ENCODE data around the gene SYNE2. TPM values are rescaled to one million over a fixed set of nuclear protein-coding genes. Genes with fewer than 3 reads are reported as not detected.

SYNE2 gene
- total and polyA plus RNA-seq, 10 of the 15 experiments (the other 5 are each of a cell fraction or from before 2014, with no cell fraction given): 2.1 to 52.7 (median 38.1) TPM

GRCh38 chr14:64244279-64244678 lies 391.5 kb downstream of the SYNE2 start:
- ATAC-seq (no peak), DNase-seq (ENCODE audit: low read depth, low spot score) (no peak), FAIRE-seq (no peak)
- no peak for TF ChIP-seq TCF3 (IDR thresholded peaks at IDR 0.05; ENCODE audit: borderline replicate concordance, insufficient read depth, low read depth, low read length)
- TF ChIP-seq IKZF1 (conservative IDR thresholded peaks at IDR 0.05): no peak
- no peak for TF ChIP-seq SMAD5 (IDR thresholded peaks at IDR 0.05; ENCODE audit: low read depth)
- TF ChIP-seq ESRRA (IDR thresholded peaks at IDR 0.05; ENCODE audit: low read length): no peak
- no peak for TF ChIP-seq NRF1 (conservative IDR thresholded peaks at IDR 0.05; ENCODE audit: low read depth, low read length)
- no peak for TF ChIP-seq EED (IDR thresholded peaks at IDR 0.05; ENCODE audit: low read depth)
- TF ChIP-seq ASH2L (IDR thresholded peaks at IDR 0.05; ENCODE audit: borderline replicate concordance, low read depth): no peak
- TF ChIP-seq SMARCA5 (IDR thresholded peaks at IDR 0.05): no peak
- no peak for TF ChIP-seq NFIC (IDR thresholded peaks at IDR 0.05; ENCODE audit: low read depth, low read length)
- TF ChIP-seq PBX3 (IDR thresholded peaks at IDR 0.05; ENCODE audit: insufficient replicate concordance, low read depth, low read length): no peak
- no peak for TF ChIP-seq FOXK2 (IDR thresholded peaks at IDR 0.05)
- Histone ChIP-seq H4K20me1 (ENCODE audit: control insufficient read depth, insufficient read depth) (no peaks in the 10 kb centered on the region), H3K27ac (ENCODE audit: control insufficient read depth, insufficient read depth) (no peak overlapping the region), H3K4me3 (no peak overlapping the region), H3K4me2 (ENCODE audit: control insufficient read depth, insufficient read depth) (no peak overlapping the region), H3K9ac (ENCODE audit: control insufficient read depth, insufficient read depth, low read length) (no peak overlapping the region), H3K79me2 (ENCODE audit: control insufficient read depth, insufficient read depth, low read length) (no peaks in the 10 kb centered on the region), H3K36me3 (ENCODE audit: control insufficient read depth in 2 of 2, insufficient read depth in 2 of 2, low read length in 1 of 2) (no peaks in the 10 kb centered on the region), H3K27me3 (replicated peaks in 1 of 2; ENCODE audit: control insufficient read depth in 2 of 2, insufficient read depth in 2 of 2, low read length in 1 of 2) (no peaks in the 10 kb centered on the region), H3K9me3 (replicated peaks; ENCODE audit: control insufficient read depth, insufficient read depth, low read length) (no peaks in the 10 kb centered on the region; the same call in 2 of the 3 replicates), H2AFZ (ENCODE audit: control insufficient read depth, low read depth, low read length) (no peak overlapping the region), H3K4me1 (ENCODE audit: control insufficient read depth, insufficient read depth, low read length) (no peaks in the 10 kb centered on the region)
- 94% methylated on average over 3 of the region's 4 CpGs for WGBS (ENCODE audit: insufficient coverage, insufficient replicate concordance, low lambda C conversion rate, missing lambda C conversion rate)
- in situ Hi-C loops (cut with MboI) (no loop called here), intact Hi-C loops (cut with micrococcal nuclease; ENCODE audit: unreplicated experiment) (no loop called here)
- BruUV-seq (replicated peaks): no TSS peak
- POLR2A ChIA-PET: interaction anchor here (0.6 kb wide), 1 partner anchor 44 kb away, joined by 7 read pairs; no protein-coding TSS in a partner anchor
- RAD21 ChIA-PET (ENCODE audit: unreplicated experiment): no interaction called here
- SMC1A ChIA-PET (ENCODE audit: uncharacterized antibody, unreplicated experiment): no interaction called here
- CTCF ChIA-PET: no interaction called here
